Transverse colon (tissue), 4 donors: Measurements from ENCODE around the gene RPGRIP1L. TPM values are rescaled to one million over a fixed set of nuclear protein-coding genes. Genes with fewer than 3 reads are reported as not detected.

Experiments used
- DNase-seq: peaks from one replicate; pipeline ENCODE4 v3.0.0-alpha.2; 2019
- H3K27ac ChIP-seq, 4 donors: fragments of 200-600 bp; sonication (generic); 2 replicates each; pipeline ENCODE4 v1.5.1; 2016 to 2018; ENCODE audit warnings: inconsistent platforms in 4 of 4
- H3K27me3 ChIP-seq: fragments of 200-600 bp; sonication (generic); 2 replicates; pipeline ENCODE4 v1.5.1; 2017; ENCODE audit warnings: inconsistent platforms
- H3K36me3 ChIP-seq, 4 donors: fragments of 200-600 bp; sonication (generic); 2 replicates each; pipeline ENCODE4 v1.5.1; 2017 to 2019; ENCODE audit warnings: inconsistent platforms in 4 of 4
- H3K4me1 ChIP-seq, 4 donors: fragments of 200-600 bp; sonication (generic); 2 replicates each; pipeline ENCODE4 v1.5.1; 2017 to 2020; ENCODE audit warnings: inconsistent platforms in 4 of 4
- H3K4me3 ChIP-seq, 4 donors: fragments of 200-600 bp; sonication (generic); 1 replicate in 1 of 4; 2 replicates in 3 of 4; pipeline versions ENCODE4 v1.5.1 to v1.6.1; 2017 to 2019; ENCODE audit warnings: inconsistent platforms in 4 of 4
- H3K9me3 ChIP-seq, 2 donors: fragments of 200-600 bp; sonication (generic); 2 replicates each; pipeline ENCODE4 v1.5.1; 2017 to 2019; ENCODE audit warnings: inconsistent platforms in 2 of 2
- CTCF ChIP-seq, 5 experiments: fragments of 200-600 bp in 3 of 5; fragments of 450-650 bp in 2 of 5; sonication (generic) in 3 of 5; IDR thresholded peaks; 1 replicate in 2 of 5; 2 replicates in 3 of 5; pipeline ENCODE4 v1.5.1; 2016 to 2017; ENCODE audit warnings: antibody characterized with exemption in 5 of 5, inconsistent platforms in 3 of 5, mild to moderate bottlenecking in 2 of 5, moderate library complexity in 1 of 5
- EP300 ChIP-seq: sonication (generic); formaldehyde crosslinking; IDR thresholded peaks from one replicate; pipeline ENCODE4 v1.6.1; 2017; ENCODE audit warnings: antibody characterized with exemption, low read depth
- POLR2A ChIP-seq: fragments of 450-650 bp; IDR thresholded peaks from one replicate; pipeline ENCODE4 v1.6.1; 2016; ENCODE audit warnings: antibody characterized with exemption, mild to moderate bottlenecking, moderate library complexity
- POLR2AphosphoS5 ChIP-seq, 3 donors: sonication (generic); formaldehyde crosslinking; IDR thresholded peaks; one replicate each; pipeline ENCODE4 v1.6.1; 2016; ENCODE audit warnings: antibody characterized with exemption in 3 of 3
- WGBS, 2 donors: methylation state at CpG; one replicate each; pipeline ENCODE4 v1.1.5; 2018; ENCODE audit warnings: low coverage in 1 of 2; 5-methylcytosine and 5-hydroxymethylcytosine counted together
- in situ Hi-C, 4 donors: fragments of 200-750 bp; cut with MboI; loops; one replicate each; pipeline versions ENCODE4 v1.15.0 to v1.15.1; 2017; ENCODE audit warnings: low sequenced_read_pairs in 3 of 4, low pct_ligation_motif_present in 1 of 4, low pct_unique_long_range_greater_than_20kb in 1 of 4
- intact Hi-C: fragments of 100-400 bp; cut with DNase I; formaldehyde crosslinking; loops from one replicate; pipeline ENCODE4 v1.15.1; 2023; ENCODE audit warnings: low total_unique reads
- total RNA-seq, 4 donors: library from RNA; depleted of rRNA; stranded (reverse); fragments of >200 nt; gene quantifications; one replicate each; pipeline ENCODE4 v1.1.0, GENCODE V29; 2016

The RPGRIP1L gene
- total RNA-seq, 4 donors from 2014 or later: 1.6 to 5.6 (median 2.1) TPM

- Histone ChIP-seq H3K9me3 (peaks cover 10 to 12% of the 10 kb centered on the region in 2 donors), H3K27ac (no peak overlapping the region), H3K4me1 (no peaks in the 10 kb centered on the region), H3K27me3 (no peaks in the 10 kb centered on the region), H3K36me3 (no peaks in the 10 kb centered on the region), H3K4me3 (no peak overlapping the region)
- no peak for TF ChIP-seq POLR2AphosphoS5 (IDR thresholded peaks at IDR 0.05)
- TF ChIP-seq EP300: no peak
- no peak for TF ChIP-seq CTCF (IDR thresholded peaks at IDR 0.05)
- no peak for TF ChIP-seq POLR2A
- intact Hi-C loops (no loop called here), in situ Hi-C loops (no loop called here)
- DNase-seq: no peak
- 88 to 95% methylated on average over 5 of the region's 5 CpGs for WGBS, 2 donors
These were observed 61.6 kb downstream of the RPGRIP1L start for GRCh38 chr16:53642094-53642493.

- intact Hi-C loops: no loop called here
- TF ChIP-seq CTCF (IDR thresholded peaks at IDR 0.05) (no peak), POLR2A (no peak), EP300 (no peak), POLR2AphosphoS5 (IDR thresholded peaks at IDR 0.05) (no peak)
These were observed 66.7 kb downstream of the RPGRIP1L start for GRCh38 chr16:53636978-53637377.

GRCh38 chr16:53632526-53632925 lies 71.1 kb downstream of the RPGRIP1L start:
- Histone ChIP-seq H3K4me1 (peaks cover 0 to 4% (median 0%) of the 10 kb centered on the region in 4 donors), H3K4me3 (no peak overlapping the region), H3K27ac (no peak overlapping the region), H3K27me3 (no peaks in the 10 kb centered on the region), H3K36me3 (no peaks in the 10 kb centered on the region), H3K9me3 (no peaks in the 10 kb centered on the region)
- intact Hi-C loops (no loop called here), in situ Hi-C loops (no loop called here)
- no peak for DNase-seq
- 80 to 88% methylated on average over 2 of the region's 2 CpGs for WGBS, 2 donors
- no peak for TF ChIP-seq POLR2AphosphoS5 (IDR thresholded peaks at IDR 0.05)
- TF ChIP-seq CTCF (IDR thresholded peaks at IDR 0.05): no peak
- no peak for TF ChIP-seq POLR2A
- no peak for TF ChIP-seq EP300

More at GRCh38 chr16:53636978-53637377, 66.7 kb downstream of the RPGRIP1L start:
- in situ Hi-C loops: no loop called here
- DNase-seq: no peak
- Histone ChIP-seq H3K36me3 (no peaks in the 10 kb centered on the region), H3K4me1 (no peaks in the 10 kb centered on the region), H3K27me3 (no peaks in the 10 kb centered on the region), H3K27ac (no peak overlapping the region), H3K4me3 (no peak overlapping the region), H3K9me3 (no peaks in the 10 kb centered on the region)
- 79 to 84% methylated on average over 2 of the region's 2 CpGs for WGBS, 2 donors

GRCh38 chr16:53631236-53632025 lies 72.2 kb downstream of the RPGRIP1L start:
- Histone ChIP-seq H3K4me3 (no peak overlapping the region), H3K27ac (no peak overlapping the region), H3K36me3 (no peaks in the 10 kb centered on the region), H3K27me3 (no peaks in the 10 kb centered on the region), H3K9me3 (no peaks in the 10 kb centered on the region), H3K4me1 (peaks cover 0 to 4% (median 0%) of the 10 kb centered on the region in 4 donors)
- TF ChIP-seq EP300 (no peak), POLR2A (no peak), CTCF (IDR thresholded peaks at IDR 0.05) (no peak), POLR2AphosphoS5 (IDR thresholded peaks at IDR 0.05) (no peak)
- WGBS, 2 donors: 82 to 88% methylated on average over 7 to 8 of the region's 8 CpGs
- intact Hi-C loops (no loop called here), in situ Hi-C loops (no loop called here)
- DNase-seq: no peak
